ENCODE measurements around the gene COL12A1.

GRCh38 chr6:75213112-75213511, 7.3 kb upstream of the COL12A1 start:
- TF ChIP-seq CTCF (IDR thresholded peaks at IDR 0.05) (peak; percentile 11), EZH2 (IDR thresholded peaks at IDR 0.05; ENCODE audit: borderline replicate concordance, insufficient read depth, low read depth, low read length, poor library complexity, severe bottlenecking) (no peak)

Data from B cell (primary cell).